ENCODE measurements around the gene ATAD2B.

ATAD2B gene

DNA sequence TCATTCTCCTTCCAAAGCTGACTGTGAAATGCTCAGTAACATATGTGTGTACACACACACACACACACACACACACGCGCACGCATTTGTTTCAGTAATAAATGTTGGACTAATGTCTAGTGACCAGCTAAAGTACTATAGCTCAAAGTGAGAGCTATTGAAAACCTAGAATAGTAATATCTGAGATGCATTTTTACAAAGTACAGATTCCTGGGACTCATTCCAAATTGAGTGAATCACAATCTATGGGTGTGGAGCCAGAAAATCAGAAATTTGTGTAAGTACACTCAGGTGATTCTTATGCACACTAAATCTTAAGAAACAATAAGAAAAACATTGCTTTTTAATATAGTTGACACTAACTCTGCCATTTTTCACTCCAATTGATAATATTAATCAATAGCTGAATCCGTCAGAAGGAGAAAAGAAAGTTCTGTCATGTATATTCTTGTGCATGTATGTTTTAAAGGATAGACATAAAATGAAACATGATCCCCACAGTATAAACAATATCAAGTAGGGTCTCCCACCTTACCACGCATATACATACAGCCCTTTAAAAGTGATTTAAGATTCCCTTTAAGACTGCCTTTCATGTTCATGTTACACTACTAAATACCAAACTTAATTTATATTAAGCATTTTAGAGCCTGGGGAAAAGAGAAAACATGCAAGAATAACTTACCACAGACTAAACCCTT, 123.5 kb downstream of the ATAD2B start:
- H3K4me3 ChIP-seq (ENCODE audit: low read depth, low read length), result no peak overlapping the region
- TF ChIP-seq, protein P1, sequence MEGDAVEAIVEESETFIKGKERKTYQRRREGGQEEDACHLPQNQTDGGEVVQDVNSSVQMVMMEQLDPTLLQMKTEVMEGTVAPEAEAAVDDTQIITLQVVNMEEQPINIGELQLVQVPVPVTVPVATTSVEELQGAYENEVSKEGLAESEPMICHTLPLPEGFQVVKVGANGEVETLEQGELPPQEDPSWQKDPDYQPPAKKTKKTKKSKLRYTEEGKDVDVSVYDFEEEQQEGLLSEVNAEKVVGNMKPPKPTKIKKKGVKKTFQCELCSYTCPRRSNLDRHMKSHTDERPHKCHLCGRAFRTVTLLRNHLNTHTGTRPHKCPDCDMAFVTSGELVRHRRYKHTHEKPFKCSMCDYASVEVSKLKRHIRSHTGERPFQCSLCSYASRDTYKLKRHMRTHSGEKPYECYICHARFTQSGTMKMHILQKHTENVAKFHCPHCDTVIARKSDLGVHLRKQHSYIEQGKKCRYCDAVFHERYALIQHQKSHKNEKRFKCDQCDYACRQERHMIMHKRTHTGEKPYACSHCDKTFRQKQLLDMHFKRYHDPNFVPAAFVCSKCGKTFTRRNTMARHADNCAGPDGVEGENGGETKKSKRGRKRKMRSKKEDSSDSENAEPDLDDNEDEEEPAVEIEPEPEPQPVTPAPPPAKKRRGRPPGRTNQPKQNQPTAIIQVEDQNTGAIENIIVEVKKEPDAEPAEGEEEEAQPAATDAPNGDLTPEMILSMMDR (IDR thresholded peaks at IDR 0.05; ENCODE audit: insufficient read depth, low read depth, low read length, missing control alignments), result no peak
- DNase-seq (ENCODE audit: low read depth), result no peak

DNA sequence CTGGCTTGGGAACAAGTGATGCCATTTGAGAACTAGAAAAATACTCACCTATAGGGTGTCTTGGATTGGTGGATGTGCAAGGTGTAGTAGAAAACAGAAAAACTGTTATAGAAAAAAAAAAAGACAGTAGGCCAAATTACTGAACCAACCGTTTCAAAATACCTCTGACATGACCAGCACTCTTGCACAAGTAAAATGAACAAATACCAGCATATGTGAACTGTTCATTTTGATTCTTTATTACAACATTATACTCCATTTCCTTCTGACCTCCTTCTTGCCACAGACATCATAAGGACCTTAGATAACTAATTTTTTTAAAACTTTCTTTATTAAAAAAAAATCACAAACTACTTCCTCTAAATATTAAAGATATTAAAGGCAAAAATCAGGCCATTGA, 125.5 kb downstream of the ATAD2B start:
- no peak for DNase-seq (ENCODE audit: low read depth)
- TF ChIP-seq, protein P1 (IDR thresholded peaks at IDR 0.05; ENCODE audit: insufficient read depth, low read depth, low read length, missing control alignments), result no peak

DNA sequence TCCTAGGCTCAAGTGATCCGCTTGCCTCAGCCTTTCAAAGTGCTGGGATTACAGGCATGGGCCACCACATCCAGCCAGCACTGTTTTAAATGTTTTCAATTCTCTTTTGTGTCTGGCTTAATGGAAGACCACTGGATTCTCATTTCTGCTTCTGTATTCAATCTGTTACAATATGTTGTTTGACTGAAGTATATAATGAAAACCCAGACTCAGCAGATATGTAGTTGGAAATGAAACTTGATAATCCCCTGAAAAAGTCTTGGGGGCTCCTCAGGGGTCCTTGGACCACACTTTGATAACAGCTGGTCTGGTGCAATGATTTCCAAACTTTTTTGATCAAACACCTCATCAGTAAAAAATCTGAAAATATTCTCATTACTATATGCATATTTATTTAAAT, 132.7 kb downstream of the ATAD2B start:
- TF ChIP-seq, protein P1 (IDR thresholded peaks at IDR 0.05; ENCODE audit: insufficient read depth, low read depth, low read length, missing control alignments), result no peak
- H3K4me3 ChIP-seq (ENCODE audit: low read depth, low read length), result no peak overlapping the region
- no peak for DNase-seq (ENCODE audit: low read depth)

More for the DNA sequence above, 125.5 kb downstream of the ATAD2B start:
- no peak overlapping the region for H3K4me3 ChIP-seq (ENCODE audit: low read depth, low read length)

DNA sequence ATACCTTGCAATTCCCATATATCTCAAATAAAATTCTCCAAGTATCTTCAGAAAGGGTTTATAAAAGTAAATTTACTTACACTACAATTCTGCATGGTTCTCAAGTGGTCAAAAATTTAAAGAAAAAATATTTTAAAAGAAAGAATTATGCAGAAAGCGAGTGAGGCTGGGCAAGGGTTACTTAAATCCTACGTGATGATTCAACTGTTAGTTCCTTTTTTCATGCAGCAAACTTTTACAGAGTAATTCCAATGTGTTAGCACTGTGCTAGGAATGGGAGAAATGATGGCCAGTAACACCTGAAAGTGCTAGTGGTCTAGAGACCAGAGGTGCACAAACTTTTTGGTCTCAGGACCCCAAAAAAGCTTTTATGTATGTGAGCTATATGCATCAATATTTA, 133.4 kb downstream of the ATAD2B start:
- TF ChIP-seq, protein P1 (IDR thresholded peaks at IDR 0.05; ENCODE audit: insufficient read depth, low read depth, low read length, missing control alignments), result no peak
- H3K4me3 ChIP-seq (ENCODE audit: low read depth, low read length), result no peak overlapping the region
- DNase-seq (ENCODE audit: low read depth), result no peak

DNA sequence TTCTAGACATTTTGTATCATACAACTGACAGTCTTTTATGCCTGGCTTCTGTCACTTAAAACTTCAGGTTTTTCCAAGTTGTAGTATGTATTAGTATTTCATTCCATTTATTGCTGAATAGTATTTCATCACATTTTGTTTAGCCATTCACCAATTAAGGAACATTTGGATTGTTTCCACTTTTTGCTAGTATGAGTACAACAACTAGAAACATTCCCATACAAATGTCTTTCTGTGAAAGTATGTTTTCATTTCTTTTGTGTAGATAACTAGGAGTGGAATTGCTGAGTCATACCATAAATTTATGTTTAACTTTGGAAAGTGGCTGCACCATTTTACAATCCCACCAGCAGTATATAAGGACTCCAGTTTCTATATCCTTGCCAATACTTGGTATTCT, 135.9 kb downstream of the ATAD2B start:
- TF ChIP-seq, protein P1 (IDR thresholded peaks at IDR 0.05; ENCODE audit: insufficient read depth, low read depth, low read length, missing control alignments), result no peak
- H3K4me3 ChIP-seq (ENCODE audit: low read depth, low read length), result no peak overlapping the region
- DNase-seq (ENCODE audit: low read depth), result no peak

DNA sequence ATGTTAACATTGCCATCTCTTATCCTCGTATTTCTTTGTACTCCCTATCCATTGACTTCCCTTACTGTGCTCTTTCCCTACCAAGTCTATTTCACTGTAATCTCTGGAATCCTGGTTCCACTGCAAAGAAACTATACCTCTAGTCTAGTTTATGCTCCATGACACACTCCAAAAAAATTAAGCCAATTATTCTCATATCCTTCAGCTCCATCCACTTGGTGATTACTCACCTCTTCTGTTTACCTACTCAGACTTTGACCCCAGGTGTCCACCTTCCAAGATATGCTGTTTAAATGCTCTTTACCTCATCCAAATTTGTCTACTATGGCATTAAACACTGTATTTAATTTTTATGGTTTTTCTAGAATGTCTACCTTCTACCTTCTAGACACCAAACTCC, 137.9 kb downstream of the ATAD2B start:
- no peak overlapping the region for H3K4me3 ChIP-seq (ENCODE audit: low read depth, low read length)
- no peak for DNase-seq (ENCODE audit: low read depth)
- TF ChIP-seq, protein P1 (IDR thresholded peaks at IDR 0.05; ENCODE audit: insufficient read depth, low read depth, low read length, missing control alignments), result no peak

DNA sequence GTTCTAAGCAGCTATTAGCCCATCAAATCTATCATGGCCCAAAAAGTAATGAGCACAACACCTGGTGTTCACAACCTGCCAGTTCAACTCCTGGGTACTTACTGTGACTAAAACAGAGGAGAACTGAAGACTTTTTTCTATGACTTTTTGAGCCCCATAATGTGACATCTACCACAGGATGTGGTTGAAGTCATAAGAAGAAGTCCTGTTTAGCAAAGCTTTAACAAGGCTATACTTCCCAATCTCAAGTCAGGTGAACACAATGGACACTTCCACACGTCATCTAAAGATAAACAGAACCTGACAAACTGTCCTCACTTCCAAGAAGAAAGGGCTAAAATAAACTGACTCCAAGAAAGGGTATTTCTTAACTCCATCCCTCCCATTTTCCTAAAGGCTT, 138.8 kb downstream of the ATAD2B start:
- no peak overlapping the region for H3K4me3 ChIP-seq (ENCODE audit: low read depth, low read length)
- TF ChIP-seq, protein P1 (IDR thresholded peaks at IDR 0.05; ENCODE audit: insufficient read depth, low read depth, low read length, missing control alignments), result no peak
- peak; percentile 45 for DNase-seq (ENCODE audit: low read depth)

All from GM12865 (cell line).